ENCODE data around the gene CDX2. TPM values are rescaled to one million over a fixed set of nuclear protein-coding genes. Genes with fewer than 3 reads are reported as not detected.
A peak's percentile ranks its signal among the peaks of the same experiment; 100 is the strongest.

CDX2 gene, protein sequence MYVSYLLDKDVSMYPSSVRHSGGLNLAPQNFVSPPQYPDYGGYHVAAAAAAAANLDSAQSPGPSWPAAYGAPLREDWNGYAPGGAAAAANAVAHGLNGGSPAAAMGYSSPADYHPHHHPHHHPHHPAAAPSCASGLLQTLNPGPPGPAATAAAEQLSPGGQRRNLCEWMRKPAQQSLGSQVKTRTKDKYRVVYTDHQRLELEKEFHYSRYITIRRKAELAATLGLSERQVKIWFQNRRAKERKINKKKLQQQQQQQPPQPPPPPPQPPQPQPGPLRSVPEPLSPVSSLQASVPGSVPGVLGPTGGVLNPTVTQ
- 24.8 and 31.0 TPM in 2 replicates for total RNA-seq
- long read RNA-seq, full-length matches to known transcripts = 20 of 21 reads
- long read RNA-seq, partial matches to known transcripts = 0 of 21 reads
- long read RNA-seq, other reads (novel, unspliced or antisense) = 1 of 21 reads

DNA sequence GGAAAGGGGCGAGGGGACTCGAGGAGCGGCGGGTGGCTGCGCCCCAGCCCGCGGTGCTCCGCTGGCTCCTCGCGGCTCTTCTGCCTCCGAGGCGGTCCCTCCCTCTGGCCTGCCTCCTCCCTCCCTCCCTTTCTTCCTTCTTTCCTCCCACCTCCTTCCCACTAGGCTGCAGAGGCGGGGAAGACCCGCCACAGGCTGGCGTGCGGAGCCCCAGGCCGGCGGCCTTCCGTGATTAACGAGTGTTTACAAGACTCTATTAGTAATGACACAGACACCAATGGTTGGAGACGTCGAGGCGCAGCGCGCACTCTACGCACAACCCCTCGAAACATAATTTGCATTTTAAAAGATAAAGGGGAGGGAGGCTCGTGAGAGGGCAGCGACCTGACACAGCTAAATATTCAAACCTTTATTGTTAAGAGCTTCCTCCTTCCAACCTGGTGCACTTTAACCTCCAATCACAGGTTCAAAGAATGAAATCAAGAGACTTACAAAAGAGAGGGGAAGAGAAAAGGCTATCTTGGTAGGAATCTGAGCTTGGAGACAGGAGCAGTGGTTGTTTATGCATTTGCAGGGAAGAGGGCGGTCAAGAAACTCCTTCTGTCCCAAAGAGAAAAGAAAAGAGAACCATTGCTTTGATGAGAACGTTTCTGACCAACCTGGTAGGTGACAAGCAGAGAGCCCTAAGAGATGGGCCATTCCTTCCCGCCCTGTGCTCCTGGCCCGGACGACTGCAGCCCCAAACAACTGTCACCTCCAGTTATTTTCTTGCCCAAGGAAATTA, at the start of gene CDX2:
Gene CDX2 (minus strand): TSS at position 234 of the 784 bp plus-strand sequence. CDS start 309 bp downstream, outside the sequence.
- Mint-ChIP-seq H3K36me3 (ENCODE audit: insufficient read depth) (no peaks in the 10 kb centered on the region), H3K27ac (peak within 1 kb of the TSS; percentile 53), H3K4me3 (ENCODE audit: low read depth) (peak within 1 kb of the TSS; percentile 87), H3K9me3 (ENCODE audit: low read depth) (no peaks in the 10 kb centered on the region), H3K4me1 (ENCODE audit: low read depth) (peaks cover 46% of the 10 kb centered on the region), H3K27me3 (peaks cover 64% of the 10 kb centered on the region)
- TF ChIP-seq, protein P1, sequence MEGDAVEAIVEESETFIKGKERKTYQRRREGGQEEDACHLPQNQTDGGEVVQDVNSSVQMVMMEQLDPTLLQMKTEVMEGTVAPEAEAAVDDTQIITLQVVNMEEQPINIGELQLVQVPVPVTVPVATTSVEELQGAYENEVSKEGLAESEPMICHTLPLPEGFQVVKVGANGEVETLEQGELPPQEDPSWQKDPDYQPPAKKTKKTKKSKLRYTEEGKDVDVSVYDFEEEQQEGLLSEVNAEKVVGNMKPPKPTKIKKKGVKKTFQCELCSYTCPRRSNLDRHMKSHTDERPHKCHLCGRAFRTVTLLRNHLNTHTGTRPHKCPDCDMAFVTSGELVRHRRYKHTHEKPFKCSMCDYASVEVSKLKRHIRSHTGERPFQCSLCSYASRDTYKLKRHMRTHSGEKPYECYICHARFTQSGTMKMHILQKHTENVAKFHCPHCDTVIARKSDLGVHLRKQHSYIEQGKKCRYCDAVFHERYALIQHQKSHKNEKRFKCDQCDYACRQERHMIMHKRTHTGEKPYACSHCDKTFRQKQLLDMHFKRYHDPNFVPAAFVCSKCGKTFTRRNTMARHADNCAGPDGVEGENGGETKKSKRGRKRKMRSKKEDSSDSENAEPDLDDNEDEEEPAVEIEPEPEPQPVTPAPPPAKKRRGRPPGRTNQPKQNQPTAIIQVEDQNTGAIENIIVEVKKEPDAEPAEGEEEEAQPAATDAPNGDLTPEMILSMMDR (IDR thresholded peaks at IDR 0.05; ENCODE audit: unreplicated experiment) = no peak
- DNase-seq (ENCODE audit: low spot score, unreplicated experiment) = no peak

DNA sequence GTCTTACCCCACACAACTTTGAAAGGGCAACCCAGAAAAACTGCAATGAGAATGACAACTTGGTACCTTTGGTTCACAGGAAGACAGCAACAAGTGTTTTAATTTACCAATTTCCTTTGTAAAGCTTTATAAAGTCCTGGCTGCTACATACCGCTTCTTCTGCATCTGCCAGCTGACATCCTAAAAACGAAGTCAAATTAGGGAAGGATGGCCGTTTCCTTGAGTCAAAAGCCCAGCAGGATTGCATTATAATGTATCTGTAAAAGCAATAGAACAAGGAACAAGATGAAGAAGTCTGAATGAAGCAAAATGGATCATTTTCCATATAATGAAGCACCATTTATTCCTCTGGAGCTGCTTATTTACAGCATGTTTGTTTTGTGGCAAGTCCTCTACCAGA, 45.2 kb upstream of the CDX2 start:
- Mint-ChIP-seq H3K9me3 (ENCODE audit: low read depth) (no peaks in the 10 kb centered on the region), H3K36me3 (ENCODE audit: insufficient read depth) (no peaks in the 10 kb centered on the region)

DNA sequence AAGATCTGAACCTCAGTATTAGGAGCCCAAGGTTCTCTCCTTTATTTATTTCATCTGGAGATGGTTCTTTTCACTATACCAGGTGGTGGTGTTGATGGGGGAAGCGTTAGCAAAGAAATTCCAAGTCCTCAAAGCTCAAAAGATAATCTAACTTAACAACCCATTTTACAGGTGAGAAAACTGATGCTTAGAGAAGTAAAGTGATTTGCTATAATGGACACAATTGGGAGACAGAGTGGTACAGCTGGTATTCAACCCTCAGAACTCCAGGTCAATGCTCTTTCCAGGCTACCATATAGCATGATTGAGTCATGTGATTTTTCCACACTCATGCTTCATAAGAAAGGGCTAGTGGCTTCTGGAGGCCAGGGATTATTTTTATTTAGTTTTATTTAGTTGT, 44.4 kb upstream of the CDX2 start:
- no peak overlapping the region for H3K4me3 Mint-ChIP-seq (ENCODE audit: low read depth)
- no peaks in the 10 kb centered on the region for H3K36me3 Mint-ChIP-seq (ENCODE audit: insufficient read depth)
- no peak for DNase-seq (ENCODE audit: low spot score, unreplicated experiment)
- no peaks in the 10 kb centered on the region for H3K4me1 Mint-ChIP-seq (ENCODE audit: low read depth)
- H3K27ac Mint-ChIP-seq = no peak overlapping the region
- TF ChIP-seq, protein P1 (IDR thresholded peaks at IDR 0.05; ENCODE audit: unreplicated experiment) = no peak
- peaks cover 24% of the 10 kb centered on the region for H3K27me3 Mint-ChIP-seq
- H3K9me3 Mint-ChIP-seq (ENCODE audit: low read depth) = no peaks in the 10 kb centered on the region

More for the DNA sequence above, 45.2 kb upstream of the CDX2 start:
- no peak overlapping the region for H3K27ac Mint-ChIP-seq
- DNase-seq (ENCODE audit: low spot score, unreplicated experiment) = no peak
- no peak overlapping the region for H3K4me3 Mint-ChIP-seq (ENCODE audit: low read depth)
- H3K27me3 Mint-ChIP-seq = peaks cover 25% of the 10 kb centered on the region
- no peaks in the 10 kb centered on the region for H3K4me1 Mint-ChIP-seq (ENCODE audit: low read depth)
- TF ChIP-seq, protein P1 (IDR thresholded peaks at IDR 0.05; ENCODE audit: unreplicated experiment) = no peak

DNA sequence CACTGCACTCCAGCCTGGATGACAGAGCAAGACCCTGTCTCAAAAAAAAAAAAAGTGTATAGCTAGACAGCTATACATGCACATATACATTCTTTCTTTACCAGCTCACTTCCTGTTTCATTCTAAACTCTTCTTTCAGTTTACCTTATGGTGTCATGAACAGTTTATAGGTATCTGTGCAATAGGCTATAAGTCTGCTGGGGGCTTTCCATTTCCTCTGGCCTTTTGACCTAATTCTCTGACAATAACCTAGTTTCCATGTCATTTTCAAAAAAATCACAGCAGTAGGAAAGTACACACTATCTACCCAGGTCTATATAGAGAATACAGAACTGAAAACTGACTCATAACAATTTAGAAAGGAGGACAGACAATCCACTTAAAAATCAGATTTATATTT, 43.8 kb upstream of the CDX2 start:
- TF ChIP-seq, protein P1 (IDR thresholded peaks at IDR 0.05; ENCODE audit: unreplicated experiment) = no peak
- no peak for DNase-seq (ENCODE audit: low spot score, unreplicated experiment)
- H3K27me3 Mint-ChIP-seq = peaks cover 21% of the 10 kb centered on the region
- H3K36me3 Mint-ChIP-seq (ENCODE audit: insufficient read depth) = no peaks in the 10 kb centered on the region
- no peaks in the 10 kb centered on the region for H3K4me1 Mint-ChIP-seq (ENCODE audit: low read depth)
- no peak overlapping the region for H3K4me3 Mint-ChIP-seq (ENCODE audit: low read depth)
- H3K27ac Mint-ChIP-seq = no peak overlapping the region
- no peaks in the 10 kb centered on the region for H3K9me3 Mint-ChIP-seq (ENCODE audit: low read depth)

DNA sequence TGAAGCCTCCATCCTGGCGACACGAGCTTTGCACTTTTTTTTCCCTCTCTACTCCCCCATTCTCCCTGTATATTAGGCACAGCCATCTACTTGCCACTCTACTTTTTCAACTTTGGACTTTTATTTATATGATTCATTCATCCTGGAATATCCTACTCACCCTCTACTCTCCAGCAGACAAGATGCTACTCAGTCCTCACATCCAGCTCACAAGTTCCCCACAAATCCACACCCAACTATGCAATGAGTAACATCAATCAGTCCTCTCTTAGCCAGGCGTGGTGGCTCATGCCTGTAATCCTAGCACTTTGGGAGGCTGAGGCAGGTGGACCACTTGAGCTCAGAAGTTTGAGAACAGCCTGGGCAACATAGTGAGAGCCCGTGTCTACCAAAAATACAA, 43.3 kb upstream of the CDX2 start:
- TF ChIP-seq, protein P1 (IDR thresholded peaks at IDR 0.05; ENCODE audit: unreplicated experiment) = no peak
- Mint-ChIP-seq H3K4me3 (ENCODE audit: low read depth) (no peak overlapping the region), H3K27me3 (peaks cover 21% of the 10 kb centered on the region), H3K27ac (no peak overlapping the region), H3K36me3 (ENCODE audit: insufficient read depth) (no peaks in the 10 kb centered on the region), H3K4me1 (ENCODE audit: low read depth) (no peaks in the 10 kb centered on the region), H3K9me3 (ENCODE audit: low read depth) (no peaks in the 10 kb centered on the region)
- no peak for DNase-seq (ENCODE audit: low spot score, unreplicated experiment)

All from progenitor cell of endocrine pancreas (in vitro differentiated cells).